H54 (cell line): ENCODE results near the gene RHOB.
A peak's percentile ranks its signal among the peaks of the same experiment; 100 is the strongest.
"Not testable (repeated sequence)": the region's sequence is repeated elsewhere in the genome, so short reads cannot be mapped to it uniquely, and the experiment has no call there.

Experiments
- DNase-seq: peaks from one replicate; pipeline ENCODE4 v3.0.0; 2011; ENCODE audit warnings: low spot score, mixed read lengths; ENCODE audit not compliant: insufficient read length
- FAIRE-seq: peaks from 3 replicates; lab custom pipeline; 2011; peaks lifted over from hg19 to GRCh38; lab: Jason Lieb, UNC
- POLR2A ChIP-seq: IDR thresholded peaks from 2 replicates; pipeline ENCODE4 v1.6.1; 2011; ENCODE audit warnings: low read depth, mild to moderate bottlenecking, low read length

The RHOB gene

DNA sequence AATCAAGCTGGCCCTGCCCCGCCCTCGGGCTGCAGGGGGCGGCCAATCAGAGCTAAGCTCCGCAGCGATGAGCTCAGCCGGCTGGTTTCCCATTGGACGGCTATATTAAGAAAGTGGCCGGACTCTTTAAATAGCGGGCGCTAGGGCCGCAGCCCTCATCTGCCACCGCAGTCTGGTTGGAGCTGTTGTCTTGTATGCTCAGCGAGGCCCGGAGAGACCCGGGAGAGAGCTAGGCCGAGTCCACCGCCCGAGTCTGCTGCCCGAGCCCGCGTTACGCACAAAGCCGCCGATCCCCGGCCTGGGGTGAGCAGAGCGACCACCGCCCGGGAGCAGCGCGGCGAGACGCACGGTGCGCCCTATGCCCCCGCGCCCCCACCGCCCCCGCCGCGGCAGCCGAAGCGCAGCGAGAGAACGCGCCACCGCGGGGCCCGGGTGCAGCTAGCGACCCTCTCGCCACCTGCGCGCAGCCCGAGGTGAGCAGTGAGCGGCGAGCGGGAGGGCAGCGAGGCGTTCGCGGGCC lies at the start of gene RHOB:
Gene RHOB, plus strand, starts transcription at position 158 of the 520 bp plus-strand sequence. CDS start 392 bp downstream, outside the sequence.
- TF ChIP-seq POLR2A, result peak; percentile 98
- DNase-seq (peak; percentile 98), FAIRE-seq (peak; percentile 88)

DNA sequence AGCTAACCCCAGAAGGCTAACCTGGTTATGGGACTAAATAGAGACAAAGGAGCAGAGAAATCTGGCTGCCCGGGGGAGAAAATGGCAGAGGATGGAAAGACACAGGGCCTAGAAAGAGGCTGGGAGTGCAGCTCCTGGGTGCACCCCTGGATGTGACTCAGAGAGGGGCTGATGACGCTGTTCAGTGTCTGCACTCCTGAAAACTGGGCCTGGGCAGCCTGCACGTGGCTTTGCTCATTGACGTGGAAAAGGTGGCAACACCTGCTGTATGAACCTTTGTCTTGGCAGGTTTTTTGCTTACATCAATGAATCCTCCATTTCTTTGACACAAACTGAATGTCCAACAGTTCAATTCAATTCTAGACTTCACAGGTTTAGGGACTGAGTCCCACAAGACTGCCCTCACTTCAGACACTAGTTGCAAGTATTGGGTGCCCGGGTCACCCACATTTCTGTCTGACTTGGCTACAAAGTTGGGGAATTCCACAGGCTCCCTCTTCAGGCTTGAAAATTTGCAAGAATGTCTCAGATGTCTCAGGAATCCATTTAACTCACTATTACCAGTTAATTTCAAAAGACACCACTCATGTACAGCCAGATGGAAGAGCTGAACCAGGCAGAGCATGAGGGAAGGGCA lies 48.9 kb upstream of the RHOB start:
- TF ChIP-seq POLR2A, result no peak

DNA sequence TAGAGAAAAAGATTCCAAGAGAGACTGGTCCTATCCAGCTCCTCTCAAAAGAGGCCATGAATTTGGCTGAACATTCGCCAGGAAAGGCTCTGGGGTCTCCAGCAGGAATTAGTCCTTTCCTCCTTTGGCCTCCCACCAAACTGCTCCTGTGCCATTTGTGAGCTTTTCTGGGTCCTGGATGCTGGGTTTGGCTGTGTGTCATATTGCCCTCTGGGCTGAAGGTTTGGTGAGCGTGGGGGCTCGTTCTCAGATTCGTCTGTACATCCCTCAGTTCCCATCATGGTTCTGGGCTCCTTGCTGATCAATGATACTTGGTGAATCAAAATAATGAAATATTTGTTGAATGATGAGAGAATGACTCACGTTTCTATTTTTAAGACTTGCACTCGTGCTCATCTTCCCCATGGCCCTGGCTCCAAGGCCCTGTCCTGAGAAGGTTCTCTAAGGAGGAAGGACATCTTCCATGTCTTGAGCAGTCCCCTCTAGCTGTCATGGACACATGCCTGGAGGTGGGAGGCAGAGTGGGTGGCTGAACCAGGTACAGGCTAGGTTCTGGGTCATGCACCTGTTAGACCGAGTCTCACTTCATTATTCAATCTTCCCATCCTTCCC lies 47.8 kb upstream of the RHOB start:
- no peak for DNase-seq
- TF ChIP-seq POLR2A, result no peak
- no peak for FAIRE-seq

More for the DNA sequence above, 48.9 kb upstream of the RHOB start:
- DNase-seq, result no peak
- FAIRE-seq, result no peak

DNA sequence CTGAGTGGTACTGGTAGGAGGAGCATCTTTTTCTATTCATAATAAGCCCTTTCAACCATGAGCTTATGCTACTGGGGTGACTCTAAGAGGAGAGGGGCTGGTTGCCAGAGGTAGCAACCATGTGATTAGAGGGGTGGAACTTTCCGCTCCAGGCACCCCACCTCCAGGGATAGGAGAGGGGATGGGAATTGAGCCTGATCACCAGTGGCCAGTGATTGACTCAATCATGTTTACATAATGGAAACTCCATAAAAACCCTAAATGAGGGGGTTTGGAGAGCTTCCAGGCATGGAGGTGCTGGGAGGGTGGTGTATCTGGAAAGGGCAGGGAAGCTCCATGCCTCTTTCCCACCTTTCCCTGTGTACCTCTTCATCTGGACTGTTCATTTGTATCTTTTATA lies 46.6 kb upstream of the RHOB start:
- DNase-seq, result no peak
- FAIRE-seq, result no peak
- no peak for TF ChIP-seq POLR2A

DNA sequence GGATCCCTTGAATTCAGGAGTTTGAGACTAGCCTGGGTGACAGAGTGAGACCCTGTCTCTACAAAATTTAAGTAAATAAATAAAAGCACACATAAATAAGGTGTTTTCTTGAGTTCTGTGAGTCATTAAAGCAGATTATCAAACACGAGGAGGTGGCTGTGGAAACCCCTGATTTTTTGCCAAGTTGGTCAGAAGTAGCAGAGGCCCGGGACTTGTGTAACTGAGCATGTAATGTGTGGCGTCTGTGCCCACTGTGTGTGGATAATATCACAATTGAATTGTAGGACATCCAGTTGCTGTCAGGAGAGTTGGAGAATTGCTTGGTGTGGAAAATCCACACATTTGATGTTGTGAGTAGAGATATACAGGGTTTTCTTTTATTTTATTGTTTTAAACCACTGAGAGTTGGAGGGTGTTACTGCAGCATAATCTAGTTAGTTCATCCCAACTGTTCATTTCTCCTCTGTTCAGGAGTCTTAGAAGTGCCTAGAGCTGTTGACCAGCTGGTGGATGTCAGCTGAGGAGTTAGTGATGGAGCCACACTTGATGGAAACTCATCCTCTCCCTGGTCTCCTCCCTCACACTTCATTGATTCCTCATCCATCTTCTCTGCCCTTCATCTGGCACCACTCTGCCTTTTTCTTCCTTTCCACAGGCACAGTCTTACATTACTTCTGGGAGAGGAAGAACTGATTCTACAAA lies 45.9 kb upstream of the RHOB start:
- DNase-seq (no peak), FAIRE-seq (no peak)
- TF ChIP-seq POLR2A, result no peak

DNA sequence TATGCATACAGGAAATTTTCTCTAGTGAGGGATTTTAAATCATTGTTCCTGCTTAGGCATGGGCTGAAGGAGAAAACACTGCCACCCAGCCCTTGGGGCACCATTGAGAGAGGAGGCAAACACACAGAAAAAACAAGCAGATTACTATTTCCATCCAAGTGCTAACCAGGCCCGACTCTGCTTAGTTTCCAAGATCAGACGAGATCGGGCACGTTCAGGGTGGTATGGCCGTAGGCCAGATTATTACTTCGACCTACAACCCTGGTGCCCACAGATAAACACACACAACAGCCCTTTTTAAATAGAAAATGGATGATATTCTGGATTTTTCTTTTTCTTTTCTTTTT lies 45.4 kb upstream of the RHOB start:
- FAIRE-seq, result no peak
- DNase-seq, result no peak
- no peak for TF ChIP-seq POLR2A

DNA sequence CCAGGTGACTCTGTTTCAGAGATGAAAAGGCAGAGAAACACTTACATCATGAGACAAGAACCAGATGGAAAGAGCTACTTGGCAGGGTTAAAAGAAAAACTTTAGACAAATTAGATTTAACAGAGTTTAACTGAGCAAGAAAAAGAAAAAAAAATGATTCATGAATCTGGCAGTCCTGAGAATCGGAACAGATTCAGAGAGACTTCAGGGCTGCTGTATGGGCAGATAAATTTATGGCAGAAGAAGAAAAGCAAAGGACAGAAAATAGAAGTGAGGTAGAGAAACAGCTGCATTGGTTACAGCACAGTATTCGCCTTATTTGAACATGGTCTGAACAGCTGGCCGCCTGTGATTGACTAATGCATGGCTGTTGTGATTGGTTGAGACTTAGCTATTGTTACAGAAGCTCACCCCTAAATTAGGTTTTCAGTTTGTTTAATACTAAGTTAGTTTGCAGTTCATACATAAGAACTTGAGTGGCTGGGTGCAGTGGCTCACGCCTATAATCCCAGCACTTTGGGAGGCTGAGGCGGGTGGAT lies 43.0 kb upstream of the RHOB start:
- TF ChIP-seq POLR2A, result no peak
- no peak for DNase-seq
- FAIRE-seq, result no peak

DNA sequence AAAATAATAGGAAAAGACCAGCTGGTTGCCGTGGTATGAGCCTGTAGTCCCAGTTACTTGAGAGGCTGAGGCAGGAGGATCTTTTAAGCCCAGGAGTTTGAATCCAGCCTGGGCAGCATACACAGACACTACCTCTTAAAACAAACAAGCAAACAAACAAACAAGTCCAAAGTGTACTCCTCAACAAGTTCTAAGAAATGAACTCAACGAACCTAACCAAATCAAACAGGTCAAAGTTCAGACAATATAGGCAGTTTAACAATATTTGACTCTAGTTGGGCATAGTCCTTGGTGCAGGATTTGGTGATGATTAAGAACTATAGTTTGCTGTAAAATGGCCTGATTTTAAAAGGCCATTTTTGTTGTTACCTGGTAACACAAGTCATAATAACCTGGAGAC lies 41.9 kb upstream of the RHOB start:
- TF ChIP-seq POLR2A, result no peak
- DNase-seq (no peak), FAIRE-seq (no peak)

DNA sequence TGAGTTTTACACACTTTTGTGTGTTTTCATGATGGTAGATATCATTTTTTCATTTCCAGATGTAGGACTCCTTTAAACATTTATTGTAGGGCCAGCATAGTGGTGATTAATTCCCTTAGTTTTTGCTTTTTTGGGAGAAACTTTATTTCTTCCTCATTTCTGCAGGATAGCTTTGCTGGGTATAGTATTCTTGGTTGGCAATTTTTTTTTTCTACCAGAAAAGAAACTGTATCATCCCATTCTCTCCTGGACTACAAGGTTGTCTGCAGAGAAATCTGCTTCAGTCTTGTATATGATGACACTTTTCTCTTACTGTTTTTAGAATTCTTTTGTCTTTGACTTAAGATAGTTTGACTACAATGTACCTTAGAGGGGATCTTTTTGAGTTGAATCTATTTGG lies 37.8 kb upstream of the RHOB start:
- no peak for DNase-seq

DNA sequence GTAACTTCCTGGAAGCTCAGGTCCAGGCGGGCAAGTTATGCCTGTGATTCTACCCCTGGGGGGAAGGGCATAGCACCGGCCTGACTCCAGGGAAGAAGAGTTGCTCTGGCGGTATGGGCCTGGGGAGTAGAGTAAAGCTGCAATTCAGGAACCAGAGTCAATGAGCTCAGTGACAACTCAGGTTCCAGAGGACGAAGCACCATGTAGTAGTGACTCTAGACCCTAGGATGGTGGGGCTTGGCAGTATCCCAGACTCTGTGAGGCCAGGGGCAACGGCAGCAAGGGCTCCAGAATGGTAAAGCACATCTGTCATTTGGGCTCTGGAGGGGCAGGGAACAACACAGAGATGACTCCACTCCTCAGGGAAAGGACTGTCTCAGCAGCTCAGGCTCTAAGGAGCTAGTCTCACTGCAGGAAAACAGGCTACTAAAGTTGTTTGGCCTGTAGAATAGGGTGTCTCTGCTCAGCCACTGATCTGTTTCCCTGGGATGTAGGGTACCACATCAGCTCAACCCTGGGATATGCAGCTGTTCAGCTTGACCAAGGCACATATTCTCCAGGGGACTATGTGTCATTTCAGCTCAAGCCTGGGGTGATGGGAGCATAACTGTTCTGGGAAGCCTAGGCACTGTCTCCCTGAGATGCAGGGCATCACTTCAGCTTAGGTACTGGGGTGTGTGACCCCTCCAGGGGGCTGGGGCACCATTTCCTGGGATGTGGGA lies 36.2 kb upstream of the RHOB start:
- DNase-seq, result no peak
- FAIRE-seq, result no peak
- TF ChIP-seq POLR2A, result no peak

More for the DNA sequence above, 37.8 kb upstream of the RHOB start:
- no peak for TF ChIP-seq POLR2A
- no peak for FAIRE-seq

DNA sequence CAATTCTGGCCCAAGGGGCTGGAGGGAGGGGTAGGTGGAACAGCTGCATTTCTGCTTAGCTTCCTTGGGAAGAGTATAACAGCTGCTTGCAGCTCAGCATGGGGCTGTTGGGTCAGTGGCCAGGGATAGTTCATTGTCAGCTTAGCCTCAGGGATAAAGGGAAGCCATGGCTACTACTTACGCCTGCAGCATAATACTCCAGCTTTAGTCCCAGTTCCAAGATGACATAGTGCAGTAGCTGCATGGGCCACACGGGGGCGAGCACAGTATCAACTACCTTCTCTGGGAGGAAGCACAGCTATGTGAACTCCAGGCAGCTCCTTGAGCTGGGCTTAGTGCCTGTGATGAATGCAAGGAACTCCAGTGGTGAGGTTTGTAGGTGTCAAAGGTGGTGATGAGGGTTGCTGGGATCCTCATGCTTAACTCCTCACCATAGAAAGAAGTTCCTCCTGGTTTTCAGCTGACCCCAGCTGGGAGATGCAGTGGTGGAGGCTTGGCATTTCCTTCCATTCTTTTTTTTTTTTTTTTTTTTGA lies 35.4 kb upstream of the RHOB start:
- FAIRE-seq, result peak; percentile 83
- no peak for TF ChIP-seq POLR2A
- DNase-seq, result peak; percentile 68

DNA sequence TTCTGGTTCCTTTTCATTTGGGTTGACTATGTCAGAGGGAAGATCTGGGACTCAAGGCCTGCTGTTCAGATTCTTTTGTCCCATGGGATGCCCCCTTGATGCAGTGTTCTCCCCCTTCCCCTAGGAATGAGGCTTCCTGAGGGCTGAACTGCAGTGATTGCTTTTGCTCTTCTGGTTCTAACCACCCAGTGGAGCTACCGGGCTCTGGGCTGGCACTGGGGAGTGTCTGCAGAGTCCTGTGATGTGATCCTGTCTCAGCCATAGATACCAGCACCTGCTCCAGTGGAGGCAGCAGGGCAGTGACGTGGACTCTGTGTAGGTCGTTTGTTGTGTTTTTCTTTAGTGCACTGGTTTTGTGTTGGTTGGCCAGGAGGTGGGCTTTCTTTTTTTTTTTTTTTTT lies 32.1 kb upstream of the RHOB start:
- TF ChIP-seq POLR2A, result no peak
- DNase-seq (no peak), FAIRE-seq (no peak)

DNA sequence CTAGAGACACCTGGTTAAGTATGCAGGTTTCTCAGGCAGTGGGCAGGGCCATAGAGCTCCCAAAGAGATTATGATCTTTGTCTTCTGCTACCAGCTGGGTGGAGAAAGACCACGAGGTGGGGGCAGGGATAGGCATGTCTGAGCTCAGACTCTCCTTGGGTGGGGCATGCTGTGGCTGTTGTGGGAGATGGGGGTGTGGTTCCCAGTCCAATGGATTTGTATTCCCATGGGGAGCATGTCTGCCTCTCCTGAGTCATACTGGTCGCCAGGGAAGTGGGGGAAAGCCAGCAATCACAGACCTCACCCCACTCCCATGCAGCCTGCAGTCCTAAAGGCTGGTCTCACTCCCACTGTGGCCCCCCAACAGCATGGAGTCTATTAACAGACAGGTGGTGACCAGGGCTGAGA lies 31.4 kb upstream of the RHOB start:
- DNase-seq, result no peak
- TF ChIP-seq POLR2A, result no peak
- FAIRE-seq, result no peak

DNA sequence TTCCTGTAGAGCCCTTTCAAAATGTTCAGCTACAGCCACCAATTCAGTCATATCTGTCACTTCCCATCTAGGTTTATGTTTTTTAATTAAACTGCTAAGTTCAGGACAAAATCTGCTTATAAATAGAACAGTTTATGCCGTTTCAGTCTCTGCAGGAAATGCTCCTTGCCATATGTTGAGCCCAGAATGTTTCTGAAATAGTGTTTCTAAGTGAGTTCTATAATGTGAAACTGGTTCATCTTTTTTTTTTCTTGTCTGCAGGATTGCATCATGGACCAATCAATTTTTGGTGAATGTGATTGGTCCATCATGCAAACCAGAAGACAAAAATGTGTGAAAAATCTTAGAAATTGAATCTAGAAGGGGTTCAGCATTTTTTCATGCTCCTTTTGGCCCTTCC lies 30.2 kb upstream of the RHOB start:
- no peak for FAIRE-seq
- DNase-seq, result no peak
- no peak for TF ChIP-seq POLR2A

DNA sequence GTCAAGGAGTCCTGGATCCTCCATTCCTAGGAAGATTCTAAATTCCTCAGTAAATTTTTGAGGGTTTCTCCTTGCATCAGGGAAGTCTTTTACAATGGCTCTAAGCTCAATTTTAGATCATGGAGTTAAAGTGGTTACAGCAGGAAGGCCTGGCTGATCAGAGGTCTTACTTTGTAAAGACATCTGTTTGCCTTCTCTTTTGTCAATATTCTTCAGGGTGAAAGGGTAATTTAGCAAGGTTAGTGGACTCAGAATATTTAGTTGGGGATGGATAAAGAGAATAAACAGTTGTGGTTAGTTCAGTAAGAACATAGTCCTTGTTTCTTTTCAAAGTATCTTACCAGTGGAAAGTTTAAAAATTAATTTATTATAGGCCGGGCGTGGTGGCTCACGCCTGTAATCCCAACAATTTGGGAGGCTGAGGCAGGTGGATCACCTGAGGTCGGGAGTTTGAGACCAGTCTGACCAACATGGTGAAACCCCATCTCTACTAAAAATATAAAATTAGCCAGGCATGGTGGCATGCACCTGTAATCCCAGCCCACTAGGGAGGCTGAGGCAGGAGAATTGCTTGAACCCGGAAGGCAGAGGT lies 29.5 kb upstream of the RHOB start:
- DNase-seq, FAIRE-seq: not testable (repeated sequence)
